Hematopoietic multipotent progenitor cell treated with erythropoietin and hydrocortisone succinate and interleukin-3 and kit ligand, for 4 days (in vitro differentiated cells): ENCODE measurements around the gene METTL15.
"Not testable (repeated sequence)": the region's sequence is repeated elsewhere in the genome, so short reads cannot be mapped to it uniquely, and the experiment has no call there.

Source experiments
- DNase-seq: peaks from one replicate; pipeline ENCODE4 v3.0.0-alpha.2; 2015

The METTL15 gene, protein sequence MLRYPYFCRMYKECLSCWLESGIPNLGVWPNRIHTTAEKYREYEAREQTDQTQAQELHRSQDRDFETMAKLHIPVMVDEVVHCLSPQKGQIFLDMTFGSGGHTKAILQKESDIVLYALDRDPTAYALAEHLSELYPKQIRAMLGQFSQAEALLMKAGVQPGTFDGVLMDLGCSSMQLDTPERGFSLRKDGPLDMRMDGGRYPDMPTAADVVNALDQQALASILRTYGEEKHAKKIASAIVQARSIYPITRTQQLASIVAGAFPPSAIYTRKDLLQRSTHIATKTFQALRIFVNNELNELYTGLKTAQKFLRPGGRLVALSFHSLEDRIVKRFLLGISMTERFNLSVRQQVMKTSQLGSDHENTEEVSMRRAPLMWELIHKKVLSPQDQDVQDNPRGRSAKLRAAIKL

DNA sequence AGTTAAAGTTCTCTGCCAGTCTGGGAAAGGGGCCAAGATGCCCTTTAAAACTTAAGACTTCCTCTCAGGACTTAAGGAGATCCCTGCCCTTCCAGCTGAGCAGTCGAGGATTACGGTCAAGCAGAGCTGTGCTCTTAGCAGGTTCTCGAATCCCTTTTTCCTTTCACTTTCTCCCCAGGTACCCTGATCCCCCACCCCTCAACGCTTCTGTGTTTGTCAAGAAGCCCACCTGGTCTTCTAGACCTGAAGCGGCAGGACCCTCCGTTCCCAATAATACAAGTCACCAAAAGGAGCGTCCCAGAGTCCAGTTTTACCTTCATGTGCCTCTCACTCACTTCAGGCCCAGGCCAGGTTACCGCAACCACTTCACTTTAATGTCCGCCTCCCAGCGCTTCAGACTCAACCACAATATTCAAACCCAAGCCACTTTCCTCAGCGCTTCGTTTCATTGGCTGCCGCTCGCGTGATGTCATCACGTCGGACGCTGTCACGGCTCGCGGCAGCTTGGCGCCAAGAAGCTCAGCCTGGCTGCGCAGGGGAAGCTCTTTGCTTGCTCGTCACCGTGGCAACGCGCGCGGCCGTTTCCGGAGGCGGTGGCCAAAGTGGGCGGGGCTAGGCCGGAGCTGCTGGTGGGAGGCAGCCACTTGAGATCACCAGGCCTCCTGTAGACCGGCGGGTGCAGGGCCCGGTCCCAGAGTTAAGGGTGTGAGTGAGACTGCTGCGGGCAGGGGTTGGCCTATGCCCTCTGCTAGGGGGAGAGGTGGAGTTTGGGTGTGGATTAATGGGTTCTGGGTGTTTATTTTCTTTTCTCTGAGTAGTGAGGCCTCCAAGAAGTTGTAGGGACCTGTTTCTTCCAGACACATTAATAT, at the start of gene METTL15, which contains the start of gene KIF18A:
METTL15 (plus strand) TSS at position 639 of the 869 bp plus-strand sequence. CDS start 4,947 bp downstream, outside the sequence.
KIF18A (minus strand) TSS at position 407 of the 869 bp plus-strand sequence. CDS start 10,209 bp downstream, outside the sequence.
- DNase-seq: peak; percentile 99

DNA sequence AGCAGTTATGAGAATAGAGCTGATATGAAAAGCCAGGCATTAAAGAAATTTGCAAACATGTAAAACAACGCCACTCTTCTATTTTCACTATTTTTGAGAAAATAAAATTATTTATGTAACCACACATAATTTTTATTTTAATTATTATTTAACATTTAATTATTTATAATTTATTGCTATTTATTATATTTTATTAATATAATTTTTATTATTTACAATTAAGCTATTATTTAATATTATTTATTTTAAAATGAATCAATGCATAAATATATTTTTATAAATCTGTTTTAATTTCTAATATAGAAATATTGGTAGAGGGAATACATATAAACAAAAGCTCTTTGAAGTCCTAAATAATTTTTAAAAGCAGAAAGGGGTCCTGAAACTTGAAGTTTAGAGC, 36.9 kb upstream of the METTL15 start:
- no peak for DNase-seq

DNA sequence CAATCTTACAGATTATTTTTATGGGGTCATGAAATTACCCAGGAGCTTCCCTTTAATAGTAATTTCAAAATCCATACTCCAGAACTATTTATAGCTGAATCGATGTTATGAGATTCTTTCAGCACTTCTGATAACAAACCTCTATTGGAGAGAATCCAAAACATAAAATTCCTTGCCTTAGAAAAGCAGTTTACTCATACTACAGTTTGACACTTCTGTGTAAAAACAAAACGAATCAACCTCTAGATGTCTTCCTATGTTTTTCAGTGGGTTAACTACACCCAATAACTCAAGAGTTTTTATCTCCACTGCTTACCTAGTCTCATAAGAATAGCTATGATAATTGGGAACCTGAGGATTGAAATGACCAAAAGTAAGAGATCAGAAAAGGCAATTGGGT, 35.9 kb upstream of the METTL15 start:
- no peak for DNase-seq

DNA sequence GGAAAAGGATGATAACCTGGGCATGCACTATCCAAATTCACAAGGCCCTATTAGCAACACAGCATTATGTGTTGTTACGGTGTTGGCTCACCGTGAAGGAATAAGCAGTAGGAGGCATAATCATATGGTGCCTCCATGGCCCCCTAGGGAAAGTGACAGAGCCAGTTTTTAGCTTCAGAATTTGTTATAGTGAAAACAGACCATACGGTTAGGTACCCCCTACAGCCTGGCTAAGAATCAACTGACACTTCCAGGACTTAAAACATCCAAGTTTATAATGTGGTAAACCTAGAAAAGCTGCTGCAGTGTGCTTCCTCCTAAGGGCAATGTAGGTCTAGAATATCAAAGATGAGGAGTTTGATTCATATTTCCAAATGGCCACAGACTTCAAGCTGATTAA, 30.7 kb upstream of the METTL15 start:
- no peak for DNase-seq

DNA sequence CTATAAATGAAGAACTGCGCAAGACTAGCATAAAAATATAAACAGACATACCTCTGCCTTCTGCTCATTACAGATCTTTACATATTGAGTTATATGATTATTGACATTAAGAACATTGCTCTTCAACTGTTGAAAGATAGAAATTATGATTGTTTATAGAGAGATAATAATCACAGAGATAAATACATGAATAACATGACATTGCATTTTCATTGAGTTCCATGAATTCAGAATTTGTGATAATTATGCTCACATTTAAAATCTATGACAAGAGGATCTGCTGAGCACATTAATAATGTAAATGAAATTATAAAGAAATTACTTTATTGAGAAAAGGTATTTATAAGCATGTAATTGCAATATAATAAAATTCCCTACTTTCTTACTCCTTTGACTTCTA, 25.1 kb upstream of the METTL15 start:
- DNase-seq: no peak

DNA sequence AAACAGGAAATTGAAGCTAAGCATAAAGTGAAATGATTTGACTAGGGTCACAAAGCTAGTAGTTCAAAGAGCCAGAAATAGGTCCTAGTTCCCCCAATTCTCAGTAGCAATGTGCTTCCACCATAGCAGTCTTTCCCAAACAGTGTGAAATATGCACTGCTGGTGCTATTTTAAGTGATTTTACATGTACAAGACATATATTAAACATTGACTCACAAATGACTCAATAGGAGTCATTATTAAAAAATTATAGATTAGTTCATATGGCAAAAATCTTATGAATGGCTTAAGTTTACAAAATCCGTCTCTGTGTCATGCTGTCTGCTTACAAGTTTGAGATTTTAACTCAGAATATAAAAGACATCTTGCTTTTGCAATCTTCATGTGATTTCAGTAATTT, 21.6 kb upstream of the METTL15 start:
- no peak for DNase-seq

DNA sequence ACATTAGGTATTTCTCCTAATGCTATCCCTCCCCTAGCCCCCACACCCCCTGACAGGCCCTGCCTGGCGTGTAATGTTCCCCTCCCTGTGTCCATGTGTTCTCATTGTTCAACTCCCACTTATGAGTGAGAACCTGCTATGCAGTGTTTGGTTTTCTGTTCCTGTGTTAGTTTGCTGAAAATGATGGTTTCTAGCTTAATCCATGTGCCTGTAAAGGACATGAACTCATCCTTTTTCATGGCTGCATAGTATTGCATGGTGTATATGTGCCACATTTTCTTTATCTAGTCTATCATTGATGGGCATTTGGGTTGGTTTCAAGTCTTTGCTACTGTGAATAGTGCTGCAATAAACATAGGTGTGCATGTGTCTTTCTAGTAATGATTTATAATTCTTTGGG, 21.0 kb upstream of the METTL15 start:
- not testable (repeated sequence) for DNase-seq

DNA sequence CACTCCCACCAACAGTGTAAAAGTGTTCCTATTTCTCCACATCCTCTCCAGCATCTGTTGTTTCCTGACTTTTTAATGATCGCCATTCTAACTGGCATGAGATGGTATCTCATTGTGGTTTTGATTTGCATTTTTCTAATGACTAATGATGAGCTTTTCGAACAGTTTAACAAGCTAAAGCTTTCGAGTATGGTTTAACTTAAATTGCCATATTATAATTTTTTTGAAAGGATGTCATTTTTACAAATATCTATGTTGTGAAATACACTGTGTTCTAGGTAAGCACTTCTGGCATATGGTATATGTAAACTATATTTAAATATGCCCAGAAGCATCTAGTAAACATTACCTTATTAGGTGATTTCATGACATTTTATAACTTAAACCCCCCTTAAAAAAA, 20.5 kb upstream of the METTL15 start:
- DNase-seq: not testable (repeated sequence)

DNA sequence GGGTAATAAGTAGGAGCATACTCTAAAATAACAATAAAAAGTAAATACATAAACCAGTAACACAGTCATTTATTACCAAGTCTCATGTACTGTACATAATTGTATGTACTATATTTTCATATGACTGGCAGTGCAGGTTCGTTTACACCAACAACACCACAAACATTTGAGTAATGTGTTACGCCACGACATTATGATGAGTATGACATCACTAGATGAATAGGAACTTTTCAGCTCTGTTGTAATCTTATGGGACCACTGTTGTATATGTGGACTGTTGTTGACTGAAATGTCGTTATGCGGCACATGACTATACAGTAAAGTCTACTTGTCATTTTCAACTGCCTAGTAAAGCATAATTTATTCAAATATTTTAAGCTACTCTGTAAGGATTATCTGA, 18.8 kb upstream of the METTL15 start:
- DNase-seq: no peak

DNA sequence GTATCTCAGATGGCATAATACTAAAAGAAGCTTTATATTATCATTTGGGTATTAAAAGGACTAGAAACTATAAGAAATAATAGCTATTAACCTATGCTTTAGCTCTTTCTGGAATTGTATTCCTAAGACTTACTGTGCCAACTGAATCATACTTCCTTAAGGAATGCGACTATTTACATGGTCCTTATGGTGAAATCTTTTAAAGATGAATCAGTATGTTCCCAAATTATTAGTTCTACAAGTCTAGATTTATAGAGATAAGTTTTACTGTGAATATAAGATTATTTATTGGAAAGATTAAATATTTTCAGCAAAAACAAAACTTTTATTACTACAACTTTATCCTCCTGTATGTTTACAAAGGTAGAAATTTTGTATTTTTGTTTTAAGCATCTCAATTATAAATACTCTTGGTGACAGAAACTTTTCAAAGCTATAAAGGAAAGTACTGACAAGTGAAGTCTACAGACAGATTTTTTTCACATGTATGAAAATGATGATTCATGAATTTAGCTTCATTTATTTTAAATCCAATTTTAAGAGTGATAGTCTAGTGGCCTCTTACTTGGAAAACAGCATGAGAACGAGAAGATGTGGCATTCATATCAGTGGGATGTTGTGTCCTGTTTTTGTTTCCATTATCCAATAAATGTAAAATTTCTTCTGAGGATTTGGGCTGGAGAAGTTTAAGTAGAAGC, 18.0 kb upstream of the METTL15 start:
- DNase-seq: no peak

DNA sequence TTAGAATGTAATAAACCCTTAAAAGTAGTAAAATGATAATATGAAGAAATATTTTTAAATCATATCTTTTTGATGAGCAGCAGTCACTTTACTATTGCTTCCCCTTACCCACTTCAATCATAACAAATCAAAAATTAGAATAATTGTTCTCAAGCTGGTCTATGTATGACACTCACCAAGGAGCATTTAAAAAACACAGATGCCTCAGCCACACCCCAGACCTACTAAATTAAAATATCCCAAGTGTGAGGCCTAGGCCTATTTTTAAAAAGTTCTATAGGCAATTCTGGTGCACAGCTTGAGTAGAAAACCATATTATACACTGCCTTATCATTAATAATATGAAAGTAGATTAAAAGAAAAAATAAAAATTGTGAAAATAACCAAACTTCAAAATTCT, 15.4 kb upstream of the METTL15 start:
- no peak for DNase-seq

DNA sequence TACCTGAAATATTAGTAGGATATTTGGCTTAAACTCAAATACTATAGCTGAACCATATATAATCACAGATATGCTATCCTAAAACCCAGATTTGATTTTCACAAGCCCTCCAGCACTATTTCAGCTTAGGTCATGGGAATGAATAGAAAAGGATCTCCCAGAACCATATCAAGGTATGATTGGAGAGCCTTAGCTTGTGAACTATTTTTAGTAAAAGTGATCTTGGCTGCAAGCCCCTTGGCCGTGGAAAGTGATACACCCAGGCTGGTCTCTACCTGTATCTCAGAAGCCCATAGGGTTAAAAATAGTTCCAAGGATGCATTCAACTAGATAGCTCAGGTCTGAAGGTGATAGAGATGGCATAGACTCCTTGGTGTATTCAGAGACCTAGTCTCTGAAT, 9.9 kb upstream of the METTL15 start:
- no peak for DNase-seq

DNA sequence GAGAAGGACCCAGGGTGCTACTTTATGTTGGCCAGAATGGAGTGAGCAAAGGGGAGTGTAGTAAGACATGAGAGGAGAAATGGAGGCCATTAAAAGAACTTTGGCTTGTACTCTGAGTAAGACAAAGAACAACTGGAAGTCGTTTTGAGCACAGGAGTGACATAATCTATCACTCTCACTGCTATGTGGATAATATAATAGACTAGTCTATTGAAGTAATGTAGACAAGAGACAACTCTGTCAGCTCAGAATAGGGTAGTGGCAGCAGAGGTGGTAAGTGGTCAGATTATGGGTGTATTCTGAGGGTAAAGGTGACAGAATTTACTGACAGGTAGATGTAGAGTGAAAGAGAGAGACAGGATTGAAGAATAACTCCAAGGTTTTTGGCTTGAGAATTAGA, 8.5 kb upstream of the METTL15 start:
- DNase-seq: no peak

DNA sequence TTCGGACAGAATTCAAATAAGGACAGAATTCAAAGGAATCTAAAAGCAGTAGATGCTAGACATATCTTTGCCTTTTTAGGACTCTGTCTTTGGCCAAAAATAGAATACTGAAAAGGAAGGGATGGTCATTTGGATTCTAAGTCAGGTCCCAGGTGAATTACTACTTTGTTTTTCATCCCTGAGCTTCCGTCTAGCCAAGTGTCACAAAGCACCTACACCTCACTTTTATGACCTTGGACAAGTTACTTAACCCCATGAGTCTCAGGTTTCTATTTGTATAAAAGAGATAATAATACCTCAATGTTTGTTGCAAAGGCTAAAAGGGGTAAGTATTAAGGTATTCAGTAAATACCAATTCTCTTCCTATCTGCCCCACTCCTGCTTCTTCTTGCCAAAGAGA, 7.5 kb upstream of the METTL15 start:
- no peak for DNase-seq

DNA sequence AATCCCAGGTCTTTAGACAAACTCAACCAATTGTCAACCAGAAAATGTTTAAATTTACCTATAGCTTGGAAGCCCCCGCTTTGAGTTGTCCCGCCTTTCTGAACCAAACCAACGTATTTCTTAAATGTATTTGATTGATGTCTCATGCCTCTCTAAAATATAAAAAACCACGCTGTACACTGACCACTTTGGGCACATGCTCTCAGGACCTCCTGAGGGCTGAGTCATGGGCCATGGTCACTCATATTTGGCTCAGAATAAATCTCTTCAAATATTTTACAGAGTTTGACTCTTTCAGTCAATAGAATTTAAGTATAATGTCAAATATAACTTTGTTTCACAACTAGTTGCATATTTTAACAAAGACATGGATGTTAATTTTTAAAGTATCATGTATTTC, 5.9 kb upstream of the METTL15 start:
- DNase-seq: not testable (repeated sequence)

DNA sequence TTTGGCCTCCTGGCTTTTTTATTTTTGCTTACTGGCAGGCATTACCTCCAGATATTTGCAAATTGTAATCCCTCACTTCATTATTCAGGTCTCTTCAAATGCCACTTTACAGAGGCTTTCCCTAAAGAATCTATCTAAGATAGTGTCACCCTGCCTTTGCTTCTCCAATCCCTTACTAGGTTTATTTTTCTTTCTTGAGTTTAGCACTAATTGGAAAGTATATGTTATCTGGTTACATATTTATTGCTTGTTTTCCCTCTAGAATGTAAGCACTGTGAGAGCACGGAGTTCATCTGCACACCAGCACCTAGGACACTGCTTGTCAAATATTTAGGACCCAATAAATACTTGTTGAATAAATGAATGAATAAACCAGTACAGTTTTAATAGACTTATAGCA, 3.8 kb upstream of the METTL15 start:
- no peak for DNase-seq

DNA sequence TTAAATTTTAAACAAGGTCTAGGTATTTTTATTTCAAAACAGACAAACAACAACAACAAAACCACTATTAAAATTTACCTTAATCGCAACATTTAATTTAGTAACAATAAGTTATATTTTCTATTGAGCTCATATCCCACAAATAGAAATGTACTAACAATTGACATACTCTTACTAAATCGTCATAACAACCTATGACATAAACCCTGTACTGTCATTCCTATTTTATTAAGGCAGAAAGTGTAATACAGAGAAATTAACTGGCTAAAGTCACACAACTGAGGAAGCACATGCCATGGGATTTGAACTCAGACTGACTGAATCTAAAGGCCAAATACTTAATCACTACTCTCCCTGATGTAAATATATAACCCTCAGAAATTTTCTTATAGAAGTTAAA, 3.2 kb upstream of the METTL15 start:
- DNase-seq: no peak

DNA sequence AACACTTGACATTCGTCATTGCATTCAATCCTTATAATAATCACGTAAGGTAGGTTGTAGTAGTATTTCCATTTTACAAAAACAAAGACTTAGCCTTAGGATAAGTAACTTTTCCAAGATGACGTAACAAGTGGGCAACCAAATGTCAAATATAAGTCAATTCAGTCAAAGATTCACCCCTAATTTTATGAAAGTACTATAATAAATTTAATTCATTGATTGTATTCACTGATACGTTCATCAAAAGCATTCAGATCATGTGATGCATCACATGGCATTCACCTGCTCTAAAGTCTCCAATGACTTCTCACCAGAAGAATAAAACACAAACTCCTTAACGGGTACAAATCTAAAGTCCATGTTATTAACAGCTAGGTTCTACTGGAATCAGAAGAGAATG, 2.3 kb upstream of the METTL15 start:
- no peak for DNase-seq

DNA sequence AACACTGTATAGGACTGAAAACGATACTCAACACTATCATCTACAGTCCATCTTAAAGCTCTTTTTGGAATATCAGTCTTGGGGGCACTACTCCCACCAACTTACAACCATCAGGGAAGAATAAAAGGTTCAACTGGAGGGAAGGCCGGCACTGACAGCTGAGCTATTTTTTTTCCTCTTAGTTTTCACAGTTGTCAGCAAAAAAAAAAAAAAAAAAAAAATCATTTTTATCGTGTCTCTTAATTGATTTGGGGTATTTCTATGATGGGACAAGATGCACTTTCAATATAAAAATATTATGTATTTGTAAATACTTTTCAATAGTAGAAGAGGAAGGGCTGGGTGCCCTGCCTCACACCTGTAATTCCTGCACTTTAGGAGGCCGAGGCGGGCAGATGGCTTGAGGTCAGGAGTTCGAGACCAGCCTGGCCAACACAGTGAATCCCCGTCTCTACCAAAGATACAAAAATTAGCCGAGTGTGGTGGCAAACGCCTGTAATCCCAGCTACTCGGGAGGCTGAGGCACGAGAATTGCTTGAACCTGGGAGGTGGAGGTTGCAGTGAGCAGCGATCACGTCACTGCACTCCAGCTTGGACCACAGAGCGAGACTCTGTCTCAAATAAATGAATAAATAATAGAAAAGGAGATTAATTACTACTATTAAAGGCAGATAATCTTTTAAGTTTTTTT, 1.7 kb upstream of the METTL15 start:
- no peak for DNase-seq

DNA sequence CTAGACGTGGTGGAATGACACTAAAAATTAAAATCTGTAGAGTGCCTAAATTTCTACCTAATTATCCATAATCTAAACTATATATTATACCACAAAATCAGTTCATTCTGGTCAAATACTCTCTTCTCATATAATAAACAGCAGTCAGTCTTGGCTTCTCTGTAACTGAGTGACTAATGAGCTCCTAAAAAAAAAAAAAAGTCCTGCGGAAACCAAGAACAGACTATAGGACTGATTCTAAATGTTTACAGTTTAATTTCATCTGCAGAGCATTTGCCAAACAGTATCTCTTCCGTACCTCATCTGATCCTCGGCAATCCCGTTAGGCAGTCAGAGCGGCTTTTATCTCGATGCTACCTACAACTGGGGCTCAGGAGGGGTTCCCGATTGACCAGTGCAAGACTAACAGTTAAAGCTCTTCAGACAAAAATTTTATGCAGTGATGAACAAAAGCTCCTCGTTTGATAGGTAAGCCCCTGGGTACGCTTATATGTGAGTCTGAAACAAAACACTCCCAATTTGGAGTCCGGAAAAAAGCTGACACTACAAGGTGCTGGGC, 918 bp upstream of the METTL15 start:
- DNase-seq: peak; percentile 62

DNA sequence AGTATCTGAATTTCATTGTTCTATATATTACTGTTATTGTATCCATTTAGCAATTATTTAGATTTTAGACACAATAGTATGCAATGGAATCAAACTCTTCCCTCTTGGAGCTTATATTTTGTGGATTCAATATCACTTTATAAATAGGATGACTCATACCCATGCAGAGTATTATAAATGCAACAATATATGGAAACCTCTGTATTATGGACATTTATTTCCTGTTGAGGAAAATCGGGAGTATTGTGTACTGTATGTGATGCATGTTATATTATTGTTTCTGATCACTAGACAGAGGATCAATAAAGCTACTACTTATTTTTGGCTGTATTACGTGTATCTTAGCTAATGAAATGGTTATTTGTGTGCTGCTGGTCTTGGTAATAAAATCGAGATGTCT, 770 bp downstream of the METTL15 start:
- no peak for DNase-seq

DNA sequence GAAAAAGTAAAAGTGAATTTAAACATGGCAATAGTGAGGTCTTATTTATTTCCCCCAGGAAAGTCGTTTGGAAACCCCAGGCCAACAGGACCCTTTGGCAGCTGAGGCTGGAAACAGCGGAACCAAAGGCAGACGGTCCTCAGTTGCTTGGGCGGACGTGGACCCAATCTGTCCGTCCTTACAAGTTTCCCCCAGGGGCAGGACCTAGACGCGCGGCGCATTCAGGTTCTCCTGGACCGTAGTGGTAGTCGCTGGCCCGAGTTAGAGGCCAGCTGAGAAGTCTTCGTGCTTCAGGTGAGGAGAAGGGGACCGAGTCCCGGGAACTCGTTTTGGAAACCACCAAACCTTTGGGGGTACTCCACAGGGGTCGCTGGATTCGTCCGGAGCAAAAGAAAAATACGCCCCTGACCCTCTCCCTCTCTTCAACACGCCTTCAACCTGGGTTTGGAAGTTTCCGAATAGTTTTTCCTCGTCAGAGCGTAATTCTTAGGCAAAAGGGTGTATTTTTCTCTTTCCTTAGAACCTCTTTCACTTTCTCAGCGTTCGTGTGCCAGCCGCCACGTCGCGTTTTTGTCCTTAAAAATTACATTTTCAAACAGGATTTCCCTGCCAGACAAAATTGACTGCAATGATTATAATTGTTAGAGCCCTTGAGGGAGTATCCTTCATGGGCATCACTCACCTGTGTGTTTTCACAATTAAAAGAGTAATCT, 2.1 kb downstream of the METTL15 start:
- peak; percentile 88 for DNase-seq
